NCI-H526 treated with DMSO at 0.1 percent for 48 hours (cell line): Measurements from ENCODE around the gene TRPV3.
"Not testable (repeated sequence)": the region's sequence is repeated elsewhere in the genome, so short reads cannot be mapped to it uniquely, and the experiment has no call there.

Experiments used
- DNase-seq: peaks from one replicate; lab custom pipeline; 2025; lab: John Stamatoyannopoulos, UW

TRPV3 gene

DNA sequence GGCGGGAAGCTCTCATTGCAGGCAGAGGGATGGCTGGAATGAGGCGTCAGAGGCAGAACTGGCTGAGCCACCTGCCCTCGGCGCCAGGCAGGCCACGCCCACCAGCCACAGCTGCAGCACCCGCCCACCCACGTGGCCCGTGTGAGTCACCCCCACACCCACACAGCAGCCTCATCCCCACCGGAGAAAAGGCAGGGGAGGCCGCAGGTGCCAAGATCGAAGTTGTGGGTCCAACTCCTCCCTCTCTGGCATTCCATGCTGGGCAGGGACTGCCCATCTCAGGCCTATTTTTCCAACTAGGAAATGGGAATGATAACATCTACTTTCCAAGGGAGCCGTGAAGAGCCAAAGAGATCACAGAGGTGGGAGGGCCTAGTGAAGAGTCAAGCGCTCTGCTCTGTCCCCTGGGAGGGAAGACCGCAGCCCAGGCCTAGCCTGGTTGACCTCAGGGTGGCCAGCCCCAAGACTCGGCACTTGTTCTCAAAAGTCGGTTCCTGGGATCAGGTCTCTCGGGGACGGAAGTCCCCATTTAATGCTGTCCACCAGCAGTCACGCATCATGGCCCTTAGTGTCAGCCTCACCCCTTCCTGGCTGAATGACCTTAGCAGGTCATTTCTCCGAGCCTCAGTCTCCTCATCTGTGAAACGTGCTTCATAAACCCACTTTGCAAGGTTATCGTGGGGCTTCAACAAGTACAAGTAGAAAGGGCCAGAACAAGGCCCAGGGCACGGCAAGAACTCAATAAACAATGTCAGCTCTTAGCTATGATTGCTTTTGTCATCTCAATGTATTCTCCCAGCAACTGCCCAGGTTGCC lies at the start of gene TRPV3:
TRPV3 (minus strand) TSS at position 45 of the 816 bp plus-strand sequence. CDS start 2,962 bp downstream, outside the sequence.
- no peak for DNase-seq

DNA sequence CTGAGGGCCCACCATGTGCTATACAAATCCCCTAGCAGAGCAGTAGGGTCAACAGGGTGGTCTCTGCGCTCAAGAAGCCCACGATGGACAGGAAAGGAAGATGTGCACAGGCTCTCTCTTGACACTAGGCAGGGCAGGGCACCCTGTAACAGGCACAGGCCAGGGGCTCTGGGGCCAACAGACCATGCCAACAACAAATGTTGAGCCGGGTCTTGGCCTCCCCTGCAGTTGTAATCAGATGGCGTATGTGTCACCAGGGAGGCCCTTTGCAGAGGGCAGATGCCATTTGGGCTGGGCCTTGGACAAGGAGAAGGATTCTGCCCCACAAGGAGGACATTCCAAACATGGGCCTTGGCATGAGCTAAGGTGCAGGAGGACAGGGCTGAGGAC lies 46.3 kb upstream of the TRPV3 start:
- DNase-seq: no peak

DNA sequence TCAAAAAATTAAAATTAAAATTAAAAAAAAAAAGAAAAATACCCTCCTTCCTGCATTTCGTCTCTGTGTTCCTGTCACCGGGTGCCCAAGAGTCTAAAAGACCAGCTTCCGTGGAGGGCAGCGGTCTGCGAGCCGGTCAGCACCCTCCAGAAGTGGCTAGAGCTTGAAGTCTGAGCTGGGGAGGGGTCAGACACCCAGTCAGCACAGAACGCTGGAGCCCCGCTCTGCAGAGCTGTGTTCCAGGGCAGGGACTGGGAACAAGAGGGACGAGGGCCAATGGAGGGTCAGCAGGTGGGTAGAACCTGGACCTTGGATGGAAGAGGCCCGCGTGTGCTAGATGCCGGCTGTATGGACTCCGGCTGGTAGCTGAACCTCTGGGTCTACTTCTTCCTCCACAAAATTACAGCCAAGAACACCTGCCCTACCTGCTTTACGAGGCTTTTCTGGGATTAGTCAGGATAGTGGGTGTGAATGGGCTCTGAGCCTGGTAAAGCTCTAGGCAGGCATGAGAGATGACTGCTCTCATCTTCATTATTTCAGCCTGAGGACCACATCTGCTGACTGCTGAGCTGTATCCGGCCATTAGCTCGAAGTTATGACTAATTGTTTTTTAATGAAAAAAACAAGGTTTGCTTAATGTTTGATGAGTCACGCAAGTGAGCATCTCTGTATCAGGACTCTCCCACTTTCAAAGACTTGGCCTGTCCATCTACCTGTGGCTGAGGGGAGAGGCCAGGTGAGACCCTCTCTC lies 45.7 kb upstream of the TRPV3 start:
- no peak for DNase-seq

DNA sequence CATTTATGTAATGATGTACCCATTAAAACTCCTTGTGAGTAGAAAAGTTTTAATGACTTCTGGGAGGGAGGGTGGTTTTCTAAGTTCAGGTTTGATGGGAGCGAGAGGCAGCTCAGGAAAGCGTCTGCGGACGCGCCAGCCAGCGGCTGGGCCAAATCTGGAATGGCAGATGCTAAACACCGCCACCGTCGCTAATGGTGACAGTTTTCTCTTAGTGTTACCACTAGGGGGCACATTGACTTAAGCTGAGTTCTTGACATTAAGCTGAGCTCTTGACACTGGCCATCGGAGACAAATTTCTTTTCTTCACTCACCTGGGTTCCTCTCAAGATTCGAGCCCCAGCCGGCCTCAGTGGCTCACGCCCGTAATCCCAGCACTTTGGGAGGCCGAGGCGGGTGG lies 44.9 kb upstream of the TRPV3 start:
- no peak for DNase-seq

DNA sequence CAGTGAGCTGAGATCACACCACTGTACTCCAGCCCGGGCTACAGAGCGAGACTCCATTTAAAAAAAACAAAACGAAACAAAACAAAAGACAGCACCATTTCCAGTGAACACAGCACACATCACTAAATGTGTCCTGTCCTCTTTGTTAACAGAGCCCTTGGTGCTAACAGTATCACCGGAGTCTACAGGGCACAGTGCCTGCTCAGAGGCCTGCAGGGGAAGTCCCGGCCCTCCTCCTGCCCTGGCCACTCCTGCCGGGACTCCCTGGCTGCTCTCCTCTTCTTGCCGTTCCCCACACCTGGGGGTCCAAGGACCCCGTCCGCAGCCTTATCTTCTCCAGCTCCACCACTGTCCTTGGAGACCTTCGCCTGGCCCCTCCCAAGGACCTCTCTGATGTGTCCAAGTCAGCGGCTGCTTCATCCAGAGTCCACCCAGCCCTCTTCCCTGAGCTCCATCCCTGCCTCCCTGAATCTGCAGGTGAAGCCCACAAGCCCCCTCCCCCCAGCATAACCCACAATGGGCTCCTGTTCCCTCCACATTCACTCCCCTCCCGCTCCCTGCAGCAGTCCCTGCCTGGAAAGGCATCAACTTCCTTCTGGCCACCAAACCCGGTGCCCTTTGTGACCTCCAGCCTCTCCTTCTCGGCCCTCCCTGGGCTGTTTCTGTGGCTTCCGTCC lies 43.1 kb upstream of the TRPV3 start:
- DNase-seq: no peak

DNA sequence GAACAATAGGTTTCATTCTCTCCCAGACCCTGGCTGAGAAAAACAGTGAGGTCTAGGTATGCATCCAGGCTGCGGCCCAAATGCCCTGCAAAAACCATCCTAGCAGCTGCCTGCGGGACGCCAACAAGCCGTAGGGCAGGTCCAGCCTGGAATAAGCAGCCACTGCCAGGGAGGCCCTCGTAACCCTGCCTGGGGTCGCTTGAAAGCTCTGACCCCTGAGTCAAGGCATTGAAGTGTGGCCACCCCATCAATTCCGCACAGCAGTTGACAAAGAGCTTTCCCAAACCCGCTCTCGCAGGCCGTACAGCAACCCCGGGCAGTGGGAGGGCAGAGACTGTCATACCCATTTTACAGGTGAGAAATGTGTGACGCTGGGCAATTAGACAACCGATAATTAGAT lies 40.5 kb upstream of the TRPV3 start:
- DNase-seq: no peak

DNA sequence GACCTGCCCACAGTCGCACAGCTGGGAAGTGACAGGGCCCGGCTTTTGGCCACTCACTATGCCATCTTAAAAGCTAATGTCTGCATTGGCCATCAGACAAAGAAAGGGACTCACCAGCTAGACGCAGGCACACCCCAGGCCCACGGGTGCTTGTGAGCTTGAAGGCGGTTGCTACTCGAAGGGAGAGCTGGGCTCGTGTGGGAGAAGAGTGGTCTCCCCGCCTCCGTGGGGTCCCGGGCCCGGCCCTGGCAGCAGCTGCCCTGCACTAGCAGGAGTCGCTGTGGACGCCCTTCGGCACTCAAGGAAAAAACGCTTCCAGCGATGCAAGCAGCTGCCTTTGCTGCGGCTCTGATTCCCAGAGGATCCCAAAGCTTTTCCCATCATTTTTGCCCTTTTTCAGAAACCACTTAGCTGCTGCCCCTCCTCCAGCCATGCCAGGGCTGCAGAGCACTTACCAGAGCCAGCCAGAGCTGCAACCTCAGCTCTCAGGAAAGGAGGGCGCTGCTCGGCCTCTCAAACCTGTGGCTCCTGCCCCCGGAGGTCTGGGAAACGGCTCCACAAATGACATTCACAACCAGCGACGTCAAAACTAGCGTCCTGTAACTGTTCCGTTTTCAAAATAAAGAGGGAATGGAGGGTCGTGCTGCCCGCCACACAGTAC lies 39.3 kb upstream of the TRPV3 start:
- DNase-seq: no peak

DNA sequence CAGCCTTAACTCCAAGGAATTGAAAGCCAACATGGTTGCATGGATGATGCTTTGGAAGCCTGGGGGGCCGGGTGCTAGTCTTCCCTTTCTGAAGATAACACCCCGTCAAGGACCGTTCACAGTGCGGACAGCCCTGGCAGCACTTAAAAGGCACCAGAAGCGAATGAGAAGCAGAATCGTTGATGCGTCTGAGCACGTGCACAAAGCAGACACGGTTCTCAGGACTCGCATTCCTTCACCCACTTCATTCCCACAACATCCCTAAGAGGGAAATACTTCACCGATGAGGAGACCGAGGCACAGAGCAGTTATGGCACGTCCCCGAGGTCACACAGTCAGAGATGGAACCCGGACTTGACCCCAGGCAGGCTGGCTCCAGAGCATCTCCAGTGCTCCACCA lies 37.4 kb upstream of the TRPV3 start:
- DNase-seq: no peak

DNA sequence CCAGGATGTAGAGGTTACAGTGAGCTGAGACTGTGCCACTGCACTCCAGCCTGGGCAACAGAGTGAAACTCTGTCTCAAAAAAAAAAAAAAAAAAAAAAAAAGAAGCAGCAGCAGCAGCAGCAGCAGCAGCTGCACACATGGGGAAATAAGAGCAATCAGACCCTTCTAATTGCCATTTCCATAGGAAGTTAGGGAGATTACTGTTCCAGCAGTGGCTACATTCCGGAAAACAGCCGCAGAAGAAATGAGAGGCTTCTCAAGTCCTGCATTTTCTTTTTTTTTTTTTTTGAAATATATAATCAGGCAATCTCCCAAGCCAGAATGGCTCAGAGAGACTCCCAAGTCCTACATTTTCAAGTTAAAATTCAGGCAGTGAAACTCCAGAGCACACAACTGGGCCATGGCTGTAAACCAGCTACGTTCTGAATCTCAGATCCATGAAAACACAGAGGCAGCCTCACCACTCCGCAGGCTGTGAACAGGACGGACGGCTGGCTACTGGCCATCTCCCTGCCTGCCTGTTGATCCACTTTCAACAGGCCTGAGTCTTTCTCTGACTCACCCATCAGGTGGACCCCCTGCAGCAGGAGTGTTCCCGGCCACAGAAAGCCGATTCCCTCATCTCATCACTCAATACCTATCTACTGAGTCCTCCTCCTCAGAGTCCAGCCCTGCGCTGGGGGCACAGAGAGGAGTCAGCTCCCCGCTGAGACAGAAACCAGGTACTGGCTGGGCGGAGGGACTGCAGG lies 36.6 kb upstream of the TRPV3 start:
- no peak for DNase-seq

DNA sequence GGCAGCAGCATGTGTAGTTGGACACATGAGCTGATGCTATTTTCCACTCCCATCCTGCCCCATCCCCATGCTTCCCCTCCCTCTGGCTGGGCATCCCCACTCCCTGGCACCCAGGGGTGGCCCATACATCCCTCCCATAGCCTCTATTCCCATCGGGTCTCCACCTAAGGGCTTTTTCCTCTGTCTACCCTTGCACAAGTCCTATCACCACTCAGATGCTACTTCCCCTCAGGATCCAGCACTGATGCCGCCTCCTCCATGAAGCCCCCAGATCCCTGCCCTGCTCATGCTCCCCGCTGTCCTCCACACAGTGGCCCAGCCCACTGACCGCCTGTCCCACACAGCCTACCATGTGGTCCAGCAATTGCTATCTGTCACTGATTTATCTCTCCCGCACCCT lies 35.8 kb upstream of the TRPV3 start:
- no peak for DNase-seq

DNA sequence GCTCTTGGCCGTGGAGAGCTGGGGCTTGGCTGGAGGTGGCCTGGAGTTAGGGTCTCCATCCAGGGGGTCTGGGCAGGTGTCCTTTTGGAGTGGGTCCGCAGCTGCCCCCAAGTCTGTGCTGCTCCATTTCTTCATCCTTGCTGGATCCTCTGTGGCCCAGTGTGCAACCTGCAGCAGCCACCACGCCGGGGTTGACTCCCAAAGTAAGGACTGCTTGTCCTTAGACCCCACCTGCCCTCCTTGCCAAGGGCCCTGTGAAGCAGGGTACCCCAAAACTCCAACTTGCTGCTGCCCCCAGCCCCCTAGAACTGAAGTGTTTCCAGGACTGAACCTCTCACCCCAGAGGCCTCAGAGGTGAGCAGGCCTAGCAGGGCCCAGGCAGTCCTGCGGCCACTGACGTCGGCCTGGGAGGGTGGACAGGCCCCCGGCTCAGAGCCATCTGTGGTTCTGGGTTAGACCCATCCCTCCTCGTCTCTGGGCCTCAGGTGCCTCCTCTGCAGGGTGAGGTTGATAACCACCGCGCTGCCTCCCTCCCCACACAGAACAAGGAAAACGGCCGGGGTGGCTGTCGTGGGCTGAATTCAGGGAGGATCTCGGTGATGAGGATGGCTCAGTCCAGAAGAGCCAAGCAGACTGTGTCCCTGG lies 34.7 kb upstream of the TRPV3 start:
- no peak for DNase-seq

DNA sequence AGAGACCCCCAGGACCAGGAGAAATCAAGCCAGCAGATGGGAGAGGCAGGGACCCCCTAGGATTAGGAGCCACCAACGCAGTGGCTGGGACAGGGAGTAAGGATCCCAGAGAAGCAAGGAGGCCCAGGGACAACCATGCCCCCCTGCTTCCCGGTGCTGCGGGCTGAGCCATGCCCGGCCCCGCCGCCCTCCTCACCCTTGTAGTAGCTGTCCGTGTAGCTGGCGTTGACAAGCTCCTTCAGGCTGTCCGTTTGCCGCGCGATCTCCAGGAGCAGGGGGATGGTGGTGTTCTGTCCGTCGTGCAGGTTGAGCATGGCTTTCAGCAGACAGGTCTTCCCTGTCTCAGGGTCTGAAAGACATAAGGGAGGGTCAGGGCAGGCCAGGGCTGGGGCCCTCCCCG lies 33.2 kb upstream of the TRPV3 start:
- DNase-seq: no peak

DNA sequence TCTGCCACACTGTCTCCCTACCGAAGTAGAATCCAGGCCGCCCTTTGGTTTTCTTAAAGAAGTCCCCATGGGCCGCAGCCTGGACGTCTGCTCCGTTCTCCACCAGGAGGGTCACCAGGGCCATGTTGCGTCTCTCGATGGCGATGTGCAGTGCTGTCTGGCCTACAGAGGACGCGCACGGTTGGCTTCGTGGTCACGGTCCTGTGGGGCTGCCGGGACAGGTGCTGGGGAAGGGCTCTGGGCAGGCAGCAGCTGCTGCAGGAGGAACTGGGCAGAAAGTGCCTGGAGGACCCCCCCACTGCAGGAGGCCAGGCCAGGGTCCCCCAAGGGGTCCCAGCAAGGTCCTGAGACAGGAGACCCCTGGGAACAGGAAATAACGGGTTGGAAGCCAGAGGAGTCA lies 32.6 kb upstream of the TRPV3 start:
- no peak for DNase-seq

DNA sequence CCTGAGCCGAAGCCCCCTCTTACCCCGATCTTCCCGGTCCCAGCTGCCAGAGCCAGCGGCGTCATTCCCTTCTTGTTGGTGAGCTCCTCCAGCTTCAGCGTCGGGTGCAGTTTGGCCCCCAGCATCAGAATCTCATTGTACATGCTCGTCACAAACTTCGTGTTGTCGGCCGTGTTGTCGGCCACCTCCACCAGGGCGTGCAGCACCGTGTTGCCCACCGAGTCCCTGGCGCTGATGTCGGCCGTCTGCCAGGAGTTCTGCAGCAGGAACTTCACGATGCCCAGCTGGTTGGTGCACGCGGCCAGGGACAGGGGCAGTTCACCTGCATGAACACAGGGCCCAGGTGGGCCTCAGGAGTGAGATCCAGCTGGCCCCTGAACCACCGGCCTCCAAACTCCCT lies 32.2 kb upstream of the TRPV3 start:
- no peak for DNase-seq

DNA sequence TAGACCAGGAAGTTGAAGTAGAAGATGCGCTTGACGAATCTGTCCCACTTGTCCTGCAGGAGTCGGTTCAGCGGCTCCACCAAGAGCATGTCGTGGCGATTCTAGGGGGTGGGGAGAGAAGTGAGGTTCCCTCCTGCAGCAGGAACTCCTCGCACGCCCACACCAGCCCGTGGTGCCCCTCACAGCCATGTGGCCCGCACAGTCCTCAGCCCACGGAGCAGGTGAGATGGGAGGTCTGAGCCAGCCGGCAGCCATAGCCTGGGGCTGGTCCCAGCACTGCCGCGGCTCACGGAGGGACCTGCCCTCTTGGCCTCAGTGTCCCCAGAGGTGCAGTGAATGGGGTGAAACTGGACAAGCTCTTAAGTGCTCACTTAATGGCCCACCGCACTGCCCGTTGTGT lies 28.2 kb upstream of the TRPV3 start:
- DNase-seq: no peak

DNA sequence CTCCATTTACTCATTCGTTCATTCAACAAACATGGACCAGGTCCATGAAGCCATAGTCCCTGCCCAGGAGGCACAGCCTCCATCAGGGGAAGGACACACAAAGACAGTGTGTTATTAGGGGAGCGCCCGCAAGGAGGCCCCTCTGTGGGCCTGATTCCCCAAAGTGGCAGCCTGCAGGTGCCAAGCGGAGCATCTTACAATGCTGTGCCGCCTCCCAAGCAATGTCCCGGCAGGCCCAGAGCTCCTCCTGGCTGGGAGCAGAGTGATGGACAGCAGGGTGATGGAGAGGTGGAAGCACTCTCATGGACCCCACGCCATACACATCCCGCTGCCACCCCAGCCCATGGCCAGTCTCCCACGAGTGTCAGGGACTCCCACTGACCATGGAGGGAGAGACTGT lies 25.8 kb upstream of the TRPV3 start:
- no peak for DNase-seq

DNA sequence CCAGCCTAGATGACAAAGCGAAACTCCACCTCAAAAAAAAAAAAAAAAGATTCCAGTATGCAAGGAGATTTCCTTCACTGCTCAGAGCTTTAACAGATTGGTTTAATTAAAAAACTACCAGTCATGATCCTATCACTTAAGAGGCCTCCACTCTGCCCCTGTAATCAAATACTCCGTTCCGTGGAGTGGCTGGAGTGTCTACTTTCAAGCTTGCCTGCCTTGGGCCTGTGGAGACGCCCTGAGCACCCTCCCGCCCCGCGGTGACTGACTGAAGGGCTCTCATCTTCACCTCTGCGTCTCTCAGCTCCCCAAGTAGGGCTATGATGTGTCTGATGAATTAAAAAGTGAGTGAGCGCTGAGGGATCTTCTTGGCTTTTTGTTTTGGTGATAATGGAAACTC lies 25.3 kb upstream of the TRPV3 start:
- no peak for DNase-seq

DNA sequence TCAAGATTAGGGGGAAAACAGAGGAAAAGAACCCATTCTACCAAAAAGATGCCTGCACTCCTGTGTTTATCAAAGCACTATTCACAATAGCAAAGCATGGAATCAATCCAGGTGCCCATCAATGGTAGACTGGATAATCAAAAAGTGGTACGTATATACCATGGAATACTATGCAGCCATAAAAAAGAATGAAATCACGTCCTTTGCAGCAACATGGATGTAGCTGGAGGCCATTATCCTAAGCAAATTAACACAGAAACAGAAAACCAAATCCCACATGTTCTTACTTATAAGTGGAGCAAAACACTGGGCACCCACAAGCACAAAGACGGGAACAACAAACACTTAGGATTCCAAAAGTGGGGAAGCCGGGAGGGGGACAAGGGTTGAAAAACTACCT lies 21.1 kb upstream of the TRPV3 start:
- not testable (repeated sequence) for DNase-seq

DNA sequence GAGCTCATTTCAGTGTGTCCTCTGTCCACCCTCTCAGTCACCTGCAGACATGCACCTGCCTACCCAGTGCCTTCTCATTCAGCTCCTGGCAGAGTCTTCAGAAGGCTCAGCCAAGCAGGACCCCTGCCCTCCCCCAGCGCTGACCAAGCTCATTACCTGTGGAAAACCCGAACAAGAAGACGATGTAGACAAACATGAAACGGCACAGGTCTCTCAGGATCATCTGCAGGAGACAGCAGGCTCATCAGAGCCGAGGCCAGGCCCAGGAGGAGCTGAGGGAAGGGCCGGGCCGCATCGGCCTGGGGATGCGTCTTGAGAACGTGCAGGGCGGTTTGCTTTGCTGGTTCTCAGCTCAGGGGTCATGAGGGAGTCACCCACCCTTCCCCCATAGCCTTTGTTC lies 19.4 kb upstream of the TRPV3 start:
- no peak for DNase-seq

DNA sequence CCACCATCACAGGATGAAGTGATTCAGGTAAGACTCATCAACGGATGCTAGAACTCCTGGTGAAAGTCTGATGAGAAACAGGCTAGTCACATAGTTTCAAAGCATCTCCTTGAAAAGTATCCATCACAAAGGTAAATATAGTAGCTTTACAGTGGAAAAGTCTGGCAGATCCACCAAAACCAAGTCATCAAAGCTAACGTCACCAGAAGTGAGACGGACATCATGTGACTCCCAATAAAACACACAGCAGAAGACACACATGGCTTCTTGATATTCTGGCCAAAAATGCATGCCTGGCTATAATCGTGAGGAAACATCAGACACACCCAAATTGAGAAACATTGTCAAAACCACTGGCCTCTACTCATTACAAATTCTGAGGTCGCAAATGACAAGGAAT lies 17.9 kb upstream of the TRPV3 start:
- DNase-seq: no peak

DNA sequence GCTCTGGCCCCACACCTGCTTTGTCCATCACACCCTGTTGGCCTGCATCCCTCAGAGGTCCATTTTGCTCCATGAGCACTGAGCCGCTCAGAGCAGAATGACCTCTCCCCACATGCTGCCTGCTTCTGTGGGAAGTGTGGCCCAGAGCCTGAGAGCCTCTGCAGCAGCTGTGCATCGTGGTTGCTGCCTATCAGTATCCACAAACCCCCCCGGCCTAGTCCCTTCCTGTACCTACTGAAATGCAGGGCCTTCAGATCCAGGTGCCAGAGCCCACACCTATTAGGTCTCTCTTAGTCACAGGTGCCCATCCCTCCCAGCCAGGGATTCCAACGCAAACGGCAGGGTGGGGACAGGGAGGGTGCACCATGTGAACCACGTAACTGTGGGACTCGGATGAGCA lies 16.6 kb upstream of the TRPV3 start:
- DNase-seq: no peak
